Smooth muscle cell (in vitro differentiated cells): ENCODE results near the gene UCKL1. TPM values are rescaled to one million over a fixed set of nuclear protein-coding genes. Genes with fewer than 3 reads are reported as not detected.

ENCODE experiments used
- DNase-seq: peaks from one replicate; lab custom pipeline; 2025; ENCODE audit not compliant: unreplicated experiment; lab: John Stamatoyannopoulos, UW
- H2AFZ ChIP-seq: fragments of 200-600 bp; sonication (generic); 2 replicates; pipeline ENCODE4 v1.6.0; 2016; ENCODE audit warnings: antibody characterized with exemption, low read depth, mild to moderate bottlenecking
- H3F3A ChIP-seq: fragments of 200-600 bp; sonication (generic); 2 replicates; pipeline ENCODE4 v1.6.0; 2017; ENCODE audit warnings: antibody characterized with exemption, low read depth
- H3K27ac ChIP-seq: fragments of 200-600 bp; sonication (generic); 2 replicates; pipeline ENCODE4 v1.5.1; 2016; ENCODE audit warnings: low read depth, mild to moderate bottlenecking
- H3K27me3 ChIP-seq: fragments of 200-600 bp; sonication (generic); 2 replicates; pipeline ENCODE4 v1.6.1; 2016; ENCODE audit warnings: low read depth, mild to moderate bottlenecking
- H3K36me3 ChIP-seq: fragments of 200-600 bp; sonication (generic); 2 replicates; pipeline ENCODE4 v1.5.1; 2016; ENCODE audit warnings: low read depth
- H3K4me1 ChIP-seq: fragments of 200-600 bp; sonication (generic); 2 replicates; pipeline ENCODE4 v1.5.1; 2016; ENCODE audit warnings: low read depth
- H3K4me2 ChIP-seq: fragments of 200-600 bp; sonication (generic); 2 replicates; pipeline ENCODE4 v1.6.0; 2016; ENCODE audit warnings: mild to moderate bottlenecking
- H3K4me3 ChIP-seq: fragments of 200-600 bp; sonication (generic); 2 replicates; pipeline ENCODE4 v1.5.1; 2016; ENCODE audit warnings: mild to moderate bottlenecking
- H3K79me2 ChIP-seq: fragments of 200-600 bp; sonication (generic); 2 replicates; pipeline ENCODE4 v1.6.0; 2016; ENCODE audit warnings: low read depth, mild to moderate bottlenecking
- H3K9ac ChIP-seq: fragments of 200-600 bp; sonication (generic); 2 replicates; pipeline ENCODE4 v1.6.0; 2016; ENCODE audit warnings: low read depth
- H3K9me3 ChIP-seq: fragments of 200-600 bp; sonication (generic); replicated peaks from 2 replicates; pipeline ENCODE4 v1.5.1; 2016; ENCODE audit warnings: low read depth
- H4K20me1 ChIP-seq: fragments of 200-600 bp; sonication (generic); 2 replicates; pipeline ENCODE4 v1.6.0; 2016; ENCODE audit warnings: low read depth
- WGBS: methylation state at CpG from one replicate; pipeline ENCODE4 v1.1.7; 2016; ENCODE audit warnings: low lambda C conversion rate; 5-methylcytosine and 5-hydroxymethylcytosine counted together
- polyA plus RNA-seq: library from polyadenylated mRNA; unstranded; fragments of >200 nt; fragmentation: Nextera tagmentation; extraction: Ambion mirVana; gene quantifications from 2 replicates; pipeline ENCODE4 v1.2.1, GENCODE V29; 2016
- total RNA-seq: library from RNA; depleted of rRNA; stranded (reverse); fragments of >200 nt; gene quantifications from 2 replicates; pipeline ENCODE4 v1.2.3, GENCODE V29; 2014
- TF ChIP-seq, protein P1 (sequence below): fragments of 200-600 bp; sonication (generic); IDR thresholded peaks from 2 replicates; pipeline ENCODE4 v1.5.1; 2017; ENCODE audit warnings: borderline replicate concordance, mild to moderate bottlenecking, antibody characterized with exemption; ENCODE audit not compliant: insufficient read depth, poor library complexity, severe bottlenecking

UCKL1 gene
- total and polyA plus RNA-seq, 2 experiments from 2014 or later: 17.2 to 22.6 TPM

DNA sequence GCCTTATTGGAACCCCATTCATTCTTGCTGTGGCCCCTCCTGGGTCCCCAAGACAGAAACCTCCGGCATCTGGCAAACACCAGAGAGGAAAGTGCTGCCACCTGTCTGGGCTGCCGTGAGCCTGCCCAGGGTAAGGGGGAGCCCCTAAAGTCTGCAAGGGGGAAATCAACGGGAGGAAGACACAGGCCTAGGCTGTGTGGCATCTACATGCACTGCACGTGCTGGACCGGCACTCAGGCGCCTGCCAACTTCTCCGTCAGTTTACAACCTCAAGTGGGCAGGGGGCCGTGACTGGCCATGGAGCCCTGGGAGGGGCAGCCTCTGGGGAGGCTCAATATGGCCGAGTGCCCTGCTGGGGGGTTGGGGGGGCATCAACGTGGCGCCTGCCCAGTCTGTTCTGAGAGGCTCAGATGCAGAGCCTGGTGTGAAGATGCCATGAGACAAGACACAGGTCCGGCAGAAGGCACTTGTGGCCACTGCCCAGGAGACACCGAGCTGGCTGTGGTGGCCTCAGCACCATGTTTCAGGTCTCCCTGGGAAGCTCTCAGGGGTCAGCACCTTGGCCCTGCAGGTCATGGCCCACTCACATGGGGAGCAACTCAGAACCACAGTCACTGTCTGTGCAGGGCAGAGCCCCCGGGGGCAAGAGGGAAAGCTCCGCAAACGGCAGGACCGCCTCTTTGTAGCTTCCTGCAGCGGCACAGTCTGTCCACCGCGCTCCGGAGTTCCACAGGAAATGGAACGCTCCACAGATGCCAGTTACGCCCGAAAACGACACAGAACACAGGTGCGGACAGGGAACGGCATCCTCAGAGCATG is 8.4 kb downstream of the UCKL1 start:
- H3K36me3 ChIP-seq: no peaks in the 10 kb centered on the region
- H3F3A ChIP-seq: no peaks in the 10 kb centered on the region
- no peak overlapping the region for H3K4me3 ChIP-seq
- no peak for DNase-seq
- H3K4me2 ChIP-seq: no peak overlapping the region
- peaks cover 100% of the 10 kb centered on the region for H4K20me1 ChIP-seq
- peaks cover 40% of the 10 kb centered on the region for H3K79me2 ChIP-seq
- no peak overlapping the region for H3K9ac ChIP-seq
- no peak overlapping the region for H3K27ac ChIP-seq
- H2AFZ ChIP-seq: no peak overlapping the region
- WGBS: 97% methylated on average over 27 of the region's 27 CpGs
- TF ChIP-seq, protein P1, sequence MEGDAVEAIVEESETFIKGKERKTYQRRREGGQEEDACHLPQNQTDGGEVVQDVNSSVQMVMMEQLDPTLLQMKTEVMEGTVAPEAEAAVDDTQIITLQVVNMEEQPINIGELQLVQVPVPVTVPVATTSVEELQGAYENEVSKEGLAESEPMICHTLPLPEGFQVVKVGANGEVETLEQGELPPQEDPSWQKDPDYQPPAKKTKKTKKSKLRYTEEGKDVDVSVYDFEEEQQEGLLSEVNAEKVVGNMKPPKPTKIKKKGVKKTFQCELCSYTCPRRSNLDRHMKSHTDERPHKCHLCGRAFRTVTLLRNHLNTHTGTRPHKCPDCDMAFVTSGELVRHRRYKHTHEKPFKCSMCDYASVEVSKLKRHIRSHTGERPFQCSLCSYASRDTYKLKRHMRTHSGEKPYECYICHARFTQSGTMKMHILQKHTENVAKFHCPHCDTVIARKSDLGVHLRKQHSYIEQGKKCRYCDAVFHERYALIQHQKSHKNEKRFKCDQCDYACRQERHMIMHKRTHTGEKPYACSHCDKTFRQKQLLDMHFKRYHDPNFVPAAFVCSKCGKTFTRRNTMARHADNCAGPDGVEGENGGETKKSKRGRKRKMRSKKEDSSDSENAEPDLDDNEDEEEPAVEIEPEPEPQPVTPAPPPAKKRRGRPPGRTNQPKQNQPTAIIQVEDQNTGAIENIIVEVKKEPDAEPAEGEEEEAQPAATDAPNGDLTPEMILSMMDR: no peak
- H3K27me3 ChIP-seq: no peaks in the 10 kb centered on the region
- no peaks in the 10 kb centered on the region for H3K9me3 ChIP-seq
- no peaks in the 10 kb centered on the region for H3K4me1 ChIP-seq

GRCh38 chr20:63946986-63947637 is 9.1 kb downstream of the UCKL1 start:
- no peak for DNase-seq
- H3K9ac ChIP-seq: no peak overlapping the region
- H3K9me3 ChIP-seq: no peaks in the 10 kb centered on the region
- H4K20me1 ChIP-seq: peaks cover 99% of the 10 kb centered on the region
- H3K27ac ChIP-seq: no peak overlapping the region
- H3K27me3 ChIP-seq: no peaks in the 10 kb centered on the region
- H3K4me3 ChIP-seq: no peak overlapping the region
- no peak overlapping the region for H3K4me2 ChIP-seq
- no peak overlapping the region for H2AFZ ChIP-seq
- H3K79me2 ChIP-seq: peaks cover 33% of the 10 kb centered on the region
- H3K4me1 ChIP-seq: no peaks in the 10 kb centered on the region
- peaks cover 6% of the 10 kb centered on the region for H3F3A ChIP-seq
- no peaks in the 10 kb centered on the region for H3K36me3 ChIP-seq
- WGBS: 97% methylated on average over 15 of the region's 15 CpGs
- TF ChIP-seq, protein P1: no peak

DNA sequence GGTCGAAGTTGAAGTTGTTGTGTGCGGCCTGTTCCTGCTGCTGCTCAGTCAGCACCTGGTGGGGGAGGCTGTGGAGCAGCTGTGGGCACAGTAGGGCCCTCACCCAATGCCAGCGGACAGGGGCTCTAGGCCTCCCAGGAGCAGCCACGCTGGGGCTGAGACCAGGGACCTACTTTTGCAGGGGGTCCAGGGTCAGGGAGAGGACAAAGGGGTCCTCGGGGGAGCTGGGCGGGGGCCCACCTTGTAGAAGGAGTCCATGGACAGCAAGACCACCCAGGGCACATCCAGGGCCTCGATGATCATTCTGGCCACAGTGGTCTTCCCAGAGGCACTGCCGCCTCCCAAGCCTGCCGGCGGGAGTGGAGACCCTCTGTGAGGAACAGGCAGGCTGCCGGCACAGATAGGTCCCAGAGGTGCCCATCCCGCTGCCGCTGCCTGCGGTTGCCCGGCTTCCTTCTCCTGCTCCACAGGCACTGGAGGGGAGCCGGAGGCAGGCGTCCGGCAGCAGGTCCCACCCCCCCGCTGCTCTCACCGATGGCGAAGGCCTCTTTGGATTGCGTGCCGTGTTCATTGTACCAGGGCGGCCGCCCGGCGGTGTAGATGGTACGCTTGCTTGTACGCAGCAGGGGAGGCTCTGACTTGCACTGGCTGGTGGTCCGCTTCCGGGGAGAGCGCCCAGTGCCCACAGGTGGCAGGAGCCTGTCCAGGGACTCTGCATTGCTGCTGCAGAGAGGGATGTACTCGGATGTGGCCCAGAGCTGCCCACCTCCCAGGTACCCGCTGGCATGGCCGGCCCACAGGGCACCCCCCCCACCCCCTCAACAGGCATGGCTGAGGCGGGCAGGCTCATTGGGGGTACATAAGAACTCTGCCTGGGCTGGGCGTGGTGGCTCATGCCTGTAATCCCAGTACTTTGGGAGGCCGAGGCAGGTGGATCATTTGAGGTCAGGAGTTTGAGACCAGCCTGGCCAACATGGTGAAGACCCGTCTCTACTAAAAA is 10.0 kb downstream of the UCKL1 start:
- H3K9ac ChIP-seq: no peak overlapping the region
- H3K4me2 ChIP-seq: no peak overlapping the region
- peaks cover 96% of the 10 kb centered on the region for H4K20me1 ChIP-seq
- DNase-seq: no peak
- no peaks in the 10 kb centered on the region for H3K27me3 ChIP-seq
- H3K4me3 ChIP-seq: no peak overlapping the region
- H2AFZ ChIP-seq: no peak overlapping the region
- H3K79me2 ChIP-seq: peaks cover 25% of the 10 kb centered on the region
- 97% methylated on average over 36 of the region's 39 CpGs for WGBS
- no peaks in the 10 kb centered on the region for H3K36me3 ChIP-seq
- TF ChIP-seq, protein P1: no peak
- H3F3A ChIP-seq: peaks cover 6% of the 10 kb centered on the region
- H3K9me3 ChIP-seq: no peaks in the 10 kb centered on the region
- no peaks in the 10 kb centered on the region for H3K4me1 ChIP-seq
- H3K27ac ChIP-seq: no peak overlapping the region
